Activated effector memory CD4-positive, alpha-beta T cell treated with Interleukin-2 at 50 U/mL for 16 hours (primary cell): ENCODE results near the gene PPP1R1B.

Experiments
- DNase-seq: peaks from one replicate; pipeline ENCODE4 v3.0.0-alpha.2; 2020

PPP1R1B gene

GRCh38 chr17:39635614-39636176, 8.9 kb downstream of the PPP1R1B start:
- DNase-seq: no peak

GRCh38 chr17:39636587-39636926, 9.8 kb downstream of the PPP1R1B start:
- no peak for DNase-seq

GRCh38 chr17:39636927-39637736, 10.4 kb downstream of the PPP1R1B start, which contains the start of gene STARD3:
TSS of gene STARD3 (plus strand) at chr17:39637144. CDS start at chr17:39653532, 16,388 bp downstream.
- peak; percentile 87 for DNase-seq

- no peak for DNase-seq
These were observed 11.6 kb downstream of the PPP1R1B start for GRCh38 chr17:39638317-39638716.

GRCh38 chr17:39639043-39639442, 12.3 kb downstream of the PPP1R1B start:
- DNase-seq: no peak

- no peak for DNase-seq
These were observed 13.1 kb downstream of the PPP1R1B start for GRCh38 chr17:39639566-39640458.

GRCh38 chr17:39640591-39641031, 13.9 kb downstream of the PPP1R1B start:
- no peak for DNase-seq

GRCh38 chr17:39641097-39641496, 14.3 kb downstream of the PPP1R1B start:
- DNase-seq: no peak

GRCh38 chr17:39641883-39642282, 15.1 kb downstream of the PPP1R1B start:
- DNase-seq: no peak

- no peak for DNase-seq
These were observed 15.7 kb downstream of the PPP1R1B start for GRCh38 chr17:39642291-39643074.

- no peak for DNase-seq
These were observed 16.5 kb downstream of the PPP1R1B start for GRCh38 chr17:39643271-39643670.

GRCh38 chr17:39647256-39647655, 20.5 kb downstream of the PPP1R1B start:
- no peak for DNase-seq

- no peak for DNase-seq
These were observed 22.0 kb downstream of the PPP1R1B start for GRCh38 chr17:39648616-39649366.

GRCh38 chr17:39650121-39650579, 23.4 kb downstream of the PPP1R1B start:
- no peak for DNase-seq

- DNase-seq: no peak
These were observed 25.3 kb downstream of the PPP1R1B start for GRCh38 chr17:39651923-39652586.

GRCh38 chr17:39652587-39653315, 26.0 kb downstream of the PPP1R1B start:
- no peak for DNase-seq

GRCh38 chr17:39653316-39653661, 26.5 kb downstream of the PPP1R1B start:
- DNase-seq: no peak

- DNase-seq: peak; percentile 65
These were observed 27.0 kb downstream of the PPP1R1B start for GRCh38 chr17:39653662-39654331.

GRCh38 chr17:39655105-39655504, 28.4 kb downstream of the PPP1R1B start:
- DNase-seq: no peak

- DNase-seq: no peak
These were observed 31.6 kb downstream of the PPP1R1B start for GRCh38 chr17:39658346-39658745.
